Endothelial cell of umbilical vein (primary cell): ENCODE measurements around the gene PDE1A. TPM values are rescaled to one million over a fixed set of nuclear protein-coding genes. Genes with fewer than 3 reads are reported as not detected.

Experiments
- BruUV-seq: library from RNA; stranded (reverse); fragments of 400-500 nt; replicated peaks from 2 replicates; lab custom pipeline; 2021; lab: Mats Ljungman, UMichigan
- CTCF ChIA-PET: fragments of 300-600, 350-600 bp; sonication (Branson Sonifier 250); formaldehyde crosslinking; loops from one replicate; lab custom pipeline; 2021; ENCODE audit warnings: antibody characterized with exemption, inconsistent platforms; lab: Charles Lee
- POLR2A ChIA-PET: fragments of 300-600, 350-600 bp; sonication (Branson Sonifier 250); formaldehyde crosslinking; loops from one replicate; lab custom pipeline; 2021; ENCODE audit warnings: antibody characterized with exemption, inconsistent platforms; lab: Charles Lee
- DNase-seq: peaks from one replicate; pipeline ENCODE4 v3.0.0-alpha.2; 2011; ENCODE audit warnings: low read depth, low spot score
- FAIRE-seq: peaks from 2 replicates; lab custom pipeline; 2011; peaks lifted over from hg19 to GRCh38; lab: Jason Lieb, UNC
- H2AFZ ChIP-seq: 2 replicates; pipeline ENCODE4 v1.6.0; 2012; ENCODE audit warnings: low read depth, low read length, control low read depth, inconsistent platforms
- H3K27ac ChIP-seq: 2 replicates; pipeline ENCODE4 v1.5.1; 2011; ENCODE audit warnings: low read depth, mild to moderate bottlenecking, control low read depth, low read length, moderate library complexity; ENCODE audit not compliant: insufficient read depth
- H3K27me3 ChIP-seq, 2 experiments: 2 replicates each; pipeline versions ENCODE4 v1.6.0 to v1.6.1; 2011; ENCODE audit warnings: low read length in 2 of 2, mixed read lengths in 1 of 2; ENCODE audit not compliant: control insufficient read depth in 2 of 2, insufficient read depth in 2 of 2
- H3K36me3 ChIP-seq, 2 experiments: 2 replicates in 1 of 2; 3 replicates in 1 of 2; pipeline ENCODE4 v1.5.1; 2011; ENCODE audit warnings: low read length in 2 of 2, mild to moderate bottlenecking in 1 of 2, moderate library complexity in 1 of 2; ENCODE audit not compliant: control insufficient read depth in 2 of 2, insufficient read depth in 2 of 2; ENCODE audit errors: extremely low read depth in 1 of 2
- H3K4me1 ChIP-seq: 3 replicates; pipeline ENCODE4 v1.5.1; 2011; ENCODE audit warnings: mild to moderate bottlenecking, low read length; ENCODE audit not compliant: control insufficient read depth, insufficient read depth; ENCODE audit errors: extremely low read depth
- H3K4me2 ChIP-seq: 2 replicates; pipeline ENCODE4 v1.6.1; 2011; ENCODE audit warnings: low read length, control low read depth, mixed read lengths; ENCODE audit not compliant: insufficient read depth
- H3K4me3 ChIP-seq, 3 experiments: fragments of 200-600 bp in 1 of 3; sonication (generic), shearing (Covaris generic) in 1 of 3; replicated peaks in 1 of 3; 2 replicates each; pipeline ENCODE4 v1.5.1; 2011 to 2016; ENCODE audit warnings: control low read depth in 3 of 3, low read length in 3 of 3, mild to moderate bottlenecking in 2 of 3, inconsistent platforms in 1 of 3, low read depth in 1 of 3, moderate library complexity in 1 of 3; ENCODE audit not compliant: insufficient read depth in 1 of 3
- H3K79me2 ChIP-seq: 2 replicates; pipeline ENCODE4 v1.6.0; 2012; ENCODE audit warnings: low read length, inconsistent platforms; ENCODE audit not compliant: control insufficient read depth, insufficient read depth
- H3K9ac ChIP-seq: replicated peaks from 2 replicates; pipeline ENCODE3; 2011; ENCODE audit warnings: low read length, control low read depth; ENCODE audit not compliant: insufficient read depth; ENCODE audit errors: extremely low read depth
- H3K9me1 ChIP-seq: replicated peaks from 3 replicates; pipeline ENCODE4 v1.6.0; 2011; ENCODE audit warnings: mild to moderate bottlenecking, low read length; ENCODE audit not compliant: control insufficient read depth, insufficient read depth; ENCODE audit errors: extremely low read depth
- H3K9me3 ChIP-seq: replicated peaks from 2 replicates; pipeline ENCODE4 v1.5.1; 2012; ENCODE audit warnings: low read length, inconsistent platforms; ENCODE audit not compliant: control insufficient read depth, insufficient read depth
- H4K20me1 ChIP-seq: replicated peaks from 2 replicates; pipeline ENCODE3; 2011; ENCODE audit warnings: mild to moderate bottlenecking, low read length; ENCODE audit not compliant: control insufficient read depth, insufficient read depth; ENCODE audit errors: extremely low read depth
- EZH2 ChIP-seq: IDR thresholded peaks from 2 replicates; pipeline ENCODE4 v1.6.1; 2012; ENCODE audit warnings: borderline replicate concordance, low read depth, mild to moderate bottlenecking, moderate library complexity, low read length, inconsistent platforms; ENCODE audit not compliant: severe bottlenecking
- JUN ChIP-seq: IDR thresholded peaks from 2 replicates; pipeline ENCODE4 v1.6.1; 2011; ENCODE audit warnings: borderline replicate concordance, low read depth; ENCODE audit not compliant: insufficient read length, insufficient read depth
- MYC ChIP-seq: IDR thresholded peaks from one replicate; pipeline ENCODE4 v1.6.1; 2011; ENCODE audit warnings: mild to moderate bottlenecking, low read depth, low read length
- POLR2A ChIP-seq: IDR thresholded peaks from 2 replicates; pipeline ENCODE4 v1.6.1; 2012; ENCODE audit warnings: low read depth, mild to moderate bottlenecking, control low read depth, low read length
- POLR2AphosphoS5 ChIP-seq: IDR thresholded peaks from 2 replicates; pipeline ENCODE4 v1.6.1; 2012; ENCODE audit warnings: low read depth, mild to moderate bottlenecking, control low read depth, low read length, moderate library complexity; ENCODE audit not compliant: insufficient read depth
- dilution Hi-C: fragments of 300-500 bp; cut with MboI; formaldehyde crosslinking; loops from one replicate; pipeline ENCODE4 v1.15.0; 2019; ENCODE audit warnings: low sequenced_read_pairs; ENCODE audit not compliant: extremely low pct_ligation_motif_present
- intact Hi-C: fragments of 100-400 bp; cut with micrococcal nuclease; formaldehyde crosslinking; loops from one replicate; pipeline ENCODE4 v1.10.0; 2022
- polyA plus RNA-seq, 4 experiments: library from polyadenylated mRNA; depleted of rRNA in 3 of 4; stranded (reverse) in 3 of 4; unstranded in 1 of 4; fragments of >200 nt; gene quantifications; 2 replicates each; pipeline versions ENCODE4 v1.2.1 to v1.2.3, GENCODE V29; 2011 to 2012; ENCODE audit warnings: missing spikeins in 1 of 4
- total RNA-seq: library from RNA; stranded (reverse); gene quantifications from 2 replicates; pipeline ENCODE4 v1.2.3, GENCODE V29; 2021
- TF ChIP-seq, protein P1 (sequence below): IDR thresholded peaks from 2 replicates; pipeline ENCODE4 v1.6.1; 2011; ENCODE audit not compliant: insufficient read depth, insufficient read length
- TF ChIP-seq, protein P2 (sequence below), 2 donors: IDR thresholded peaks; 1 replicate in 1 of 2; 2 replicates in 1 of 2; pipeline ENCODE4 v1.5.1; 2011; ENCODE audit warnings: low read length in 2 of 2, mild to moderate bottlenecking in 2 of 2, moderate library complexity in 2 of 2, control low read depth in 1 of 2, inconsistent platforms in 1 of 2, low read depth in 1 of 2; ENCODE audit not compliant: insufficient read depth in 1 of 2; ENCODE audit errors: extremely low read depth in 1 of 2

Gene PDE1A
- total and polyA plus RNA-seq, 2 donors (not counting 3 experiments of a cell fraction or from before 2014, with no cell fraction given): 0.43 to 0.49 TPM

DNA sequence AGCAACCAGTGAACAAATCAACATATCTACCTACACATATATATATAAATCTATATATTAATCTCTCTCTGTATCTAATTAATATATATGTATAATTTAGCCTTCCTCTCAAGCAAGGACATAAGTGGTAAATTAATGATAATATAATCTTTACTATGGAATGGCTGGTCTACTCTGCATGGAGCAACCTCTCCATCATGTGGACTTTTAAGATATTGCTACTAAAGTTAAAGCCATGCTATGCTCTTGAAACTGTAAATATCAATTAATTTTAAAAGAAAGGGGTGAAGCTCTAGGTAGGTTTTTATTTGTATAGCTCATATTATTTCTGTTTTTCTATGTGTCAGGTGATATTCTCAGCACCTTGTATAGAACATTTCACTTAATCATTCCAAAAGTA is 294.2 kb downstream of the PDE1A start:
- no peaks in the 10 kb centered on the region for H3K9me3 ChIP-seq
- dilution Hi-C loops: no loop called here
- no peaks in the 10 kb centered on the region for H3K9me1 ChIP-seq
- peak overlapping the region; percentile 83 for H3K27ac ChIP-seq
- BruUV-seq: TSS peak; percentile 54
- peak; percentile 65 for DNase-seq
- POLR2A ChIA-PET: no interaction called here
- intact Hi-C loops: loop anchor here (1.0 to 5.0 kb wide), 10 partner anchors 12 to 1060 kb away; partner anchors contain the start of gene ITGA4
- no peak overlapping the region for H3K4me3 ChIP-seq
- H3K27me3 ChIP-seq: no peaks in the 10 kb centered on the region
- no peak overlapping the region for H2AFZ ChIP-seq
- TF ChIP-seq MYC (no peak), JUN (no peak), EZH2 (no peak), POLR2AphosphoS5 (no peak), POLR2A (no peak)
- TF ChIP-seq, protein P1, sequence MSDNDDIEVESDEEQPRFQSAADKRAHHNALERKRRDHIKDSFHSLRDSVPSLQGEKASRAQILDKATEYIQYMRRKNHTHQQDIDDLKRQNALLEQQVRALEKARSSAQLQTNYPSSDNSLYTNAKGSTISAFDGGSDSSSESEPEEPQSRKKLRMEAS: no peak
- TF ChIP-seq, protein P2, sequence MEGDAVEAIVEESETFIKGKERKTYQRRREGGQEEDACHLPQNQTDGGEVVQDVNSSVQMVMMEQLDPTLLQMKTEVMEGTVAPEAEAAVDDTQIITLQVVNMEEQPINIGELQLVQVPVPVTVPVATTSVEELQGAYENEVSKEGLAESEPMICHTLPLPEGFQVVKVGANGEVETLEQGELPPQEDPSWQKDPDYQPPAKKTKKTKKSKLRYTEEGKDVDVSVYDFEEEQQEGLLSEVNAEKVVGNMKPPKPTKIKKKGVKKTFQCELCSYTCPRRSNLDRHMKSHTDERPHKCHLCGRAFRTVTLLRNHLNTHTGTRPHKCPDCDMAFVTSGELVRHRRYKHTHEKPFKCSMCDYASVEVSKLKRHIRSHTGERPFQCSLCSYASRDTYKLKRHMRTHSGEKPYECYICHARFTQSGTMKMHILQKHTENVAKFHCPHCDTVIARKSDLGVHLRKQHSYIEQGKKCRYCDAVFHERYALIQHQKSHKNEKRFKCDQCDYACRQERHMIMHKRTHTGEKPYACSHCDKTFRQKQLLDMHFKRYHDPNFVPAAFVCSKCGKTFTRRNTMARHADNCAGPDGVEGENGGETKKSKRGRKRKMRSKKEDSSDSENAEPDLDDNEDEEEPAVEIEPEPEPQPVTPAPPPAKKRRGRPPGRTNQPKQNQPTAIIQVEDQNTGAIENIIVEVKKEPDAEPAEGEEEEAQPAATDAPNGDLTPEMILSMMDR (IDR thresholded peaks at IDR 0.05; ENCODE audit: extremely low read depth in 1 of 2, insufficient read depth in 1 of 2, low read depth in 1 of 2, low read length in 2 of 2): peak in 1 of 2 donors; percentile 25
- peak overlapping the region; percentile 70 for H3K4me2 ChIP-seq
- no peaks in the 10 kb centered on the region for H3K79me2 ChIP-seq
- H4K20me1 ChIP-seq: no peaks in the 10 kb centered on the region
- CTCF ChIA-PET: interaction anchor here (0.7 to 2.7 kb wide), 17 partner anchors 12 to 1074 kb away, joined by 3 to 28 read pairs (median 5); no protein-coding TSS in a partner anchor
- FAIRE-seq: no peak
- H3K36me3 ChIP-seq: no peaks in the 10 kb centered on the region
- H3K9ac ChIP-seq: peak overlapping the region; percentile 24
- peaks cover 29% of the 10 kb centered on the region for H3K4me1 ChIP-seq
